Activated CD4-positive, alpha-beta T cell treated with anti-CD3 and anti-CD28 coated beads, Interleukin-2, amount 10 ng/mL, durations not matched to agents 7 days and 5 days (primary cell): Measurements from ENCODE around the gene SLC39A7. TPM values are rescaled to one million over a fixed set of nuclear protein-coding genes. Genes with fewer than 3 reads are reported as not detected.
"Not testable (repeated sequence)": the region's sequence is repeated elsewhere in the genome, so short reads cannot be mapped to it uniquely, and the experiment has no call there.

Source experiments
- CTCF ChIA-PET: fragments of 350-600 bp; sonication (Branson Sonifier 250); formaldehyde crosslinking; loops from one replicate; lab custom pipeline; 2021; ENCODE audit warnings: antibody characterized with exemption; lab: Charles Lee
- POLR2A ChIA-PET: fragments of 350-600 bp; sonication (Branson Sonifier 250); formaldehyde crosslinking; loops from one replicate; lab custom pipeline; 2021; ENCODE audit warnings: antibody characterized with exemption; lab: Charles Lee
- DNase-seq: peaks from one replicate; pipeline ENCODE4 v3.0.0-alpha.2; 2020
- H3K27ac Mint-ChIP-seq: one replicate; pipeline ENCODE4 v1.8.0; 2021; ENCODE audit warnings: mild to moderate bottlenecking, moderate library complexity, mixed read lengths
- H3K27me3 Mint-ChIP-seq: one replicate; pipeline ENCODE4 v1.8.0; 2021; ENCODE audit warnings: mixed read lengths
- H3K36me3 Mint-ChIP-seq: one replicate; pipeline ENCODE4 v1.8.0; 2021; ENCODE audit warnings: low read depth, mixed read lengths
- H3K4me1 Mint-ChIP-seq: one replicate; pipeline ENCODE4 v1.8.0; 2021; ENCODE audit warnings: mixed read lengths
- H3K4me3 Mint-ChIP-seq: one replicate; pipeline ENCODE4 v1.8.0; 2021; ENCODE audit warnings: mild to moderate bottlenecking, moderate library complexity, mixed read lengths
- H3K9me3 Mint-ChIP-seq: one replicate; pipeline ENCODE4 v1.8.0; 2021; ENCODE audit warnings: mixed read lengths
- total RNA-seq, 2 experiments: library from RNA; stranded (reverse); gene quantifications; one replicate each; pipeline ENCODE4 v1.2.3, GENCODE V29; 2021

The SLC39A7 gene
- total RNA-seq, 2 experiments from 2014 or later = 34.8 to 48.5 TPM

- H3K4me1 Mint-ChIP-seq = peaks cover 31% of the 10 kb centered on the region
- CTCF ChIA-PET = interaction anchor here (1.0 kb wide), 1 partner anchor 35 kb away, joined by 3 read pairs; no protein-coding TSS in a partner anchor
- no peaks in the 10 kb centered on the region for H3K9me3 Mint-ChIP-seq
- peak overlapping the region; percentile 7 for H3K4me3 Mint-ChIP-seq
- DNase-seq = no peak
- H3K36me3 Mint-ChIP-seq = peaks cover 29% of the 10 kb centered on the region
- peaks cover 31% of the 10 kb centered on the region for H3K27me3 Mint-ChIP-seq
- POLR2A ChIA-PET = no interaction called here
- H3K27ac Mint-ChIP-seq = no peak overlapping the region
Observed at GRCh38 chr6:33213166-33213988, 12.7 kb downstream of the SLC39A7 start.

GRCh38 chr6:33213989-33214335 is 13.3 kb downstream of the SLC39A7 start:
- Mint-ChIP-seq H3K27me3 (peaks cover 35% of the 10 kb centered on the region), H3K36me3 (peaks cover 29% of the 10 kb centered on the region), H3K9me3 (no peaks in the 10 kb centered on the region), H3K27ac (no peak overlapping the region), H3K4me3 (no peak overlapping the region), H3K4me1 (peaks cover 27% of the 10 kb centered on the region)
- DNase-seq = no peak
- POLR2A ChIA-PET = no interaction called here
- CTCF ChIA-PET = no interaction called here

DNA sequence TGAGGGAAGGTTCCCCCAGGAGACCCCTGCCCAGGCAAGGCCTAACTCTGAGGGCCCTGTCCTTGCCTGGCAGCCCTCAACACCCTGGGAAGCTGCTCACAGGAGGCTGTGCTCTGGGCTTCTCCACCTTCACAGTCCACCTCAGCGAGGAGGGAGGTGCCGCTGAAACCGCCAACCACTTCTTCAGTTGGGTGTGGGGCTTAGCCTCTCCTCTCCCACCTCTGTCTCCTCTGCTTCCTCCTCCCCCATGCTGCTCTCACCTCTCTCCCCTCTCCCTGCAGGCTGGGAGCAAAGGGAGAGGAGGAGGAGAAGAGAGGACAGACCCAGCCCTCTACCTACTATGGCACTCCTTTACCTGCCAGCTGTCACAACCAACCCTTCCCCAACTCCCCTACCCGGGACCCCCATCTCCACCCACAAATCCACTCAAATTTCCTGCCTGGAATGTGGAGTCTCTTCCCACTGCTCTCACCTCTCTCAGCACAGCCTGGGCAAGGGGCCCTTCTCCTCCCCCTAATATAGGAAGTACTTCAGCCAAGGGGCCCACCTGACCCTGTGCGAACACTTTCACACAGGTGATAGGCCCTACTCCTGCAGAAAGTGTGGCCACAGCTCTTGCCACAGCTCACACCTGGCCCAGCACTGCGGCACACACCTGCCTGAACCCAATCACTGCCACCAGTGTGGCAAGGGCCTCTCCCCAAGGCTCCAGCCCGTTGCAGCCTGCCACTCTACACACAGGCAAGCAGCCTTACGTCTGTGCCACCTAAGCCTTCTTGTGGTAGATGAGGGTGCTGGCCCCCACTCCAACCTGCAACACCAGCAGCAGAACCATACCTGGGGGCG is 14.8 kb downstream of the SLC39A7 start:
- ChIA-PET POLR2A (interaction anchor here (0.6 kb wide), 1 partner anchor 31 kb away, joined by 4 read pairs; no protein-coding TSS in a partner anchor), CTCF (no interaction called here)
- Mint-ChIP-seq H3K27me3 (peaks cover 40% of the 10 kb centered on the region), H3K36me3 (peaks cover 15% of the 10 kb centered on the region), H3K4me1 (peaks cover 16% of the 10 kb centered on the region), H3K4me3 (no peak overlapping the region), H3K9me3 (no peaks in the 10 kb centered on the region), H3K27ac (no peak overlapping the region)
- DNase-seq = no peak

DNA sequence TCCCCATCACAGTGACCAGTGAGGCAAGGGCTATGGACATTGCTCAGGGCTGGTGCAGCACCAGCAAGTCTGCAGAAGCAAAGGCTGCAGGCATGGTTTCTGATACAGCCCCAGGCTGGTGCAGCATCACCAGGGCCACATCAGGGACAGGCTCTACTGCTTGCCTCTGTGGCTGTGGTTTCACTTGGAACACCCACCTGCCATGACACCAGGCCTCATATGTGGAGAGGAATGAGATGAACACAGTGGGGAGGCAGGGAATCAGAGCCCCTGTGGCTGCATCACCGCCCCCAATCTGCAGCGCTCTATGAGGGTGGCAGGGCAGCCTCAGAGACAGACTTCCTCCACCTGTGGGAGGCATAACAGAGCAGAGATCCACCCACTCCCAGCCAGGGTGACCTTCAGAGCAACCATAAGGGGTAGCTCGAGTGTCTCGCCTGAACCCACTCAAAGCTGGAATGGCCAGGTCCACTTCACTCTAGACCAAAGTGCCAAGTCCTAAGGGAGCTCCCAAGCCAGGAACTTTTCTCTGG is 15.5 kb downstream of the SLC39A7 start:
- POLR2A ChIA-PET = interaction anchor here (0.6 kb wide), 1 partner anchor 31 kb away, joined by 4 read pairs; no protein-coding TSS in a partner anchor
- peaks cover 9% of the 10 kb centered on the region for H3K36me3 Mint-ChIP-seq
- DNase-seq = no peak
- peaks cover 14% of the 10 kb centered on the region for H3K4me1 Mint-ChIP-seq
- CTCF ChIA-PET = no interaction called here
- H3K27ac Mint-ChIP-seq = no peak overlapping the region
- no peak overlapping the region for H3K4me3 Mint-ChIP-seq
- H3K9me3 Mint-ChIP-seq = no peaks in the 10 kb centered on the region
- peaks cover 41% of the 10 kb centered on the region for H3K27me3 Mint-ChIP-seq

DNA sequence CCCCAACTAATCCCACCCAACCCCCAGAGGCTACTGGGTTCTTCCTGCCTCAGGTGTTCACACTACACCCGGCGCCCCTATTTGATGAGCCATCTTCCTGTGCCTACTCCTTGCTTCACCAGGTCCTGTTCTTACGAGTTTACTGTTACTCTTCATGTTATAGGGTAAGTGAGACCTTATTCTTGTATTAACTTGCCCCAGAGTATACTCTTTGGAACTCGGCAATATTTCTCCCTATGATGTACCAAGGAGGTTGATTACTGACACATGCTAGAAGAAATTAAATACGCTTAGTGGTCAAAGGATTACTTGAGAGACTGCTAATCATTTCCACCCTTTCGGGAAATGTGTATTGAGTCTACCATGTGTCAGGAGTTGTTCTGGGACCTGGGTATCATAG is 16.6 kb downstream of the SLC39A7 start:
- Mint-ChIP-seq H3K4me1 (peaks cover 14% of the 10 kb centered on the region), H3K9me3 (no peaks in the 10 kb centered on the region), H3K36me3 (peaks cover 5% of the 10 kb centered on the region), H3K27ac (no peak overlapping the region), H3K4me3 (no peak overlapping the region), H3K27me3 (peaks cover 49% of the 10 kb centered on the region)
- POLR2A ChIA-PET = no interaction called here
- DNase-seq = no peak
- CTCF ChIA-PET = no interaction called here

DNA sequence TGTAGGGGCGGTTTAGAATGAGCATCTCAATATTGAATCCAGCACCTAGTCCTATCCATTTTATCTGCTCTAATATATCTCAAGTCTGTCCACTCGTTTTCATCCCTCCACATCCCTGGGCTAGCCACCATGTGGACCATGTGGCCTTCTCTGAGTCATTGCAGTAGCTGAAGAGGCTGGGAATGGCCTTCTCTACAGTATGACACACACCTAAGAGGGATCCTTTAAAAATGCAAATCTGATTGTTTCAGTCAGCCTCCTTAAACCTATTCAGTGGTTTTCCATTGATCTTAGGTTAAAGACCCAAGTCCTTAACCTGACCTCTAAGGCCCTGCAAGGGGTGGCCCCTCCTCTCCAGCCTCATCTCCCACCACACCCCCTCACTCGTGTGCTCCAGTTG is 17.0 kb downstream of the SLC39A7 start:
- POLR2A ChIA-PET = no interaction called here
- CTCF ChIA-PET = interaction anchor here (0.8 to 0.9 kb wide), 2 partner anchors 31 to 33 kb away, joined by 3 read pairs; no protein-coding TSS in a partner anchor
- Mint-ChIP-seq H3K9me3 (no peaks in the 10 kb centered on the region), H3K36me3 (peaks cover 2% of the 10 kb centered on the region), H3K27me3 (peaks cover 50% of the 10 kb centered on the region), H3K4me3 (no peak overlapping the region), H3K27ac (peak overlapping the region; percentile 75), H3K4me1 (peaks cover 11% of the 10 kb centered on the region)
- DNase-seq = no peak

- H3K9me3 Mint-ChIP-seq, H3K4me1 Mint-ChIP-seq, DNase-seq, POLR2A ChIA-PET, H3K27ac Mint-ChIP-seq, H3K36me3 Mint-ChIP-seq, H3K4me3 Mint-ChIP-seq: not testable (repeated sequence)
- CTCF ChIA-PET = interaction anchor here (0.6 to 0.7 kb wide), 2 partner anchors 14 to 76 kb away, joined by 3 read pairs; no protein-coding TSS in a partner anchor
- peaks cover 52% of the 10 kb centered on the region for H3K27me3 Mint-ChIP-seq
Observed at GRCh38 chr6:33226503-33227120, 25.9 kb downstream of the SLC39A7 start.

DNA sequence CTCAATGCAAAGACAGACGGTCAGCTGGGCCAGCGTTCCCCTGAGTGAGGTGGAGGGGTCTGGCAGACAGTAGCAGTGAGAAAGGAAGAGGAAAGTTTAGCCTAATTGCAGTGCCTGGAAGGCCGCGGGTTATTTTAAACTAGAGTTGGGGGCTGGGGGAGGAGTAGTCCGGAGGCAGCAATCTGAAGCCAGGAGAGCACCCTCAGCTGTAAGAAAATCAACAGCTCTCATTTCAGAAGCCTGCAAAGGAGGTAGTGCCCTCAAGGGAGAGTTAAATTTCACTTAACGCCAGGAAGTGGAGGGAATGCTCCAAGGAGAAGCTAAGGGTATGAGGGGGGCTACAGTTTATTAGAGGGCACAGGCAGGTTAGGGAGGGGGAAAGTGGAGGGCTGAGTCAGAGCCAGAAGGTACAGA is 34.6 kb downstream of the SLC39A7 start:
- no peak overlapping the region for H3K4me3 Mint-ChIP-seq
- no peak overlapping the region for H3K27ac Mint-ChIP-seq
- peaks cover 37% of the 10 kb centered on the region for H3K27me3 Mint-ChIP-seq
- H3K4me1 Mint-ChIP-seq = no peaks in the 10 kb centered on the region
- no peaks in the 10 kb centered on the region for H3K9me3 Mint-ChIP-seq
- ChIA-PET POLR2A (no interaction called here), CTCF (no interaction called here)
- no peak for DNase-seq
- H3K36me3 Mint-ChIP-seq = no peaks in the 10 kb centered on the region

DNA sequence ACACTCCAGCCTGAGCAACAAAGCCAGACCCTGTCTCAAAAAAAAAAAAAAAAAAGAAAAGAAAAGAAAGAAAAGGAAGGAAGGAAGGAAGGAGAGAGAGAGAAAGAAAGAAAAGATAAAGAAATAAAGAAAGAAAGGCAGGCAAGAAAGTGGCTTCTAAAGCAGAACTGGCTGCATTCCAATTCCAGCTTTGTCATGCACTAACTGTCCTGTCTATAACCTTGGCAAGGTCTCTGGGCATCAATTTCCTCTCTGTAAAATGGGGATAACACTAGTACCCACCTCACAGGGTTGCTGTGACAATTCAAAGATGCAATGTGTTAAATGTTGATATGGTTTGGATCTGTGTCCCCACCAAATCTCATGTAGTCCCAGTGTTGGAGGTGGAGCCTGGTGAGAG is 35.7 kb downstream of the SLC39A7 start:
- CTCF ChIA-PET = interaction anchor here (0.6 to 1.7 kb wide), 4 partner anchors 12 to 1818 kb away, joined by 3 to 5 read pairs (median 4); no protein-coding TSS in a partner anchor
- H3K27ac Mint-ChIP-seq = no peak overlapping the region
- POLR2A ChIA-PET = no interaction called here
- no peak for DNase-seq
- H3K36me3 Mint-ChIP-seq = no peaks in the 10 kb centered on the region
- H3K4me3 Mint-ChIP-seq = no peak overlapping the region
- no peaks in the 10 kb centered on the region for H3K9me3 Mint-ChIP-seq
- peaks cover 3% of the 10 kb centered on the region for H3K4me1 Mint-ChIP-seq
- peaks cover 36% of the 10 kb centered on the region for H3K27me3 Mint-ChIP-seq

DNA sequence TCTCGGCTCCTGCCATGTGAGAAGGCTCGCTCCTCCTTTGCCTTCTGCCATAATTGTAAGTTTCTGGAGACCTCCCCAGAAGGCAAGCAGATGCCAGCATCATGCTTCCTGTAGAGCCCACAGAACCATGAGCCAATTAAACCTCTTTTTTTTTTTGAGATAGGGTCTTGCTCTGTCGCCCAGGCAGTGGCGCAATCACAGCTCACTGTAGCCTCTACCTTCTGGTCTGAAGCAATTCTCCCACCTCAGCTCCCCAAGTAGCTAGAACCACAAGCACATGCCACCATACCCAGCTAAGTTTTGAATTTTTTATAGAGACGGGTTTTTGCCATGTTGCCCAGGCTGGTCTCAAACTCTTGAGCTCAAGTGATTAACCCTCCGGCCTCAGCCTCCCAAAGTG is 36.2 kb downstream of the SLC39A7 start:
- Mint-ChIP-seq H3K4me3 (no peak overlapping the region), H3K36me3 (no peaks in the 10 kb centered on the region), H3K9me3 (no peaks in the 10 kb centered on the region), H3K27me3 (peaks cover 34% of the 10 kb centered on the region), H3K4me1 (peaks cover 7% of the 10 kb centered on the region), H3K27ac (no peak overlapping the region)
- CTCF ChIA-PET = interaction anchor here (1.6 to 1.7 kb wide), 2 partner anchors 12 to 13 kb away, joined by 5 read pairs; no protein-coding TSS in a partner anchor
- POLR2A ChIA-PET = no interaction called here
- no peak for DNase-seq

DNA sequence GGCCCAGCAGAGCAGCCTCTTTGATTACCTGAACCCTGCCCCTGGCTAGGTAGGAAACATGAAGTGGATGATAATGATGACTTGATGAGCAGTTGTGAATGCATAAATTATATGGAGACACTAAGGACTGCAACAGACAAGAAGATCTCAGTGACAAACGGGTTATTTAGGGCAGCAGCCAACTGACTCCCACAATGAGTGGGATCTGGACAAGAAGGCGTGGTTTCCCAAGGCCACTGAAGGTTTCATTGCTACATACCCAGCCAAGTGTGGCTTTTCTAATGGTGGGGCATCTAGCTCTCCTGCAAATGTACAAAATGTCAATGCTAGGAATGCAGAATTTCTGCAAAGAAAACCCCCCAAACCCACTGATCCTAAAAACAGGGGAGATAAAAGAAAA is 37.1 kb downstream of the SLC39A7 start:
- peaks cover 13% of the 10 kb centered on the region for H3K4me1 Mint-ChIP-seq
- DNase-seq = no peak
- ChIA-PET POLR2A (no interaction called here), CTCF (interaction anchor here (3.1 kb wide), 1 partner anchor 11 kb away, joined by 19 read pairs; no protein-coding TSS in a partner anchor)
- H3K27me3 Mint-ChIP-seq = peaks cover 36% of the 10 kb centered on the region
- H3K27ac Mint-ChIP-seq = no peak overlapping the region
- H3K36me3 Mint-ChIP-seq = no peaks in the 10 kb centered on the region
- H3K4me3 Mint-ChIP-seq = no peak overlapping the region
- H3K9me3 Mint-ChIP-seq = no peaks in the 10 kb centered on the region

- H3K9me3 Mint-ChIP-seq = no peaks in the 10 kb centered on the region
- no peak overlapping the region for H3K4me3 Mint-ChIP-seq
- H3K36me3 Mint-ChIP-seq = no peaks in the 10 kb centered on the region
- H3K27ac Mint-ChIP-seq = peak overlapping the region; percentile 67
- CTCF ChIA-PET = interaction anchor here (0.9 kb wide), 1 partner anchor 35 kb away, joined by 3 read pairs; the partner anchor contains the start of gene B3GALT4
- peaks cover 14% of the 10 kb centered on the region for H3K4me1 Mint-ChIP-seq
- POLR2A ChIA-PET = no interaction called here
- H3K27me3 Mint-ChIP-seq = peaks cover 27% of the 10 kb centered on the region
- DNase-seq = no peak
Observed at GRCh38 chr6:33241968-33242367, 41.3 kb downstream of the SLC39A7 start.
